Measurements from ENCODE around the gene CEP350. TPM values are rescaled to one million over a fixed set of nuclear protein-coding genes. Genes with fewer than 3 reads are reported as not detected.

CEP350 gene
- polyA plus RNA-seq, 1 of the 3 experiments (the other 2 are of a cell fraction), result 2.9 TPM

GRCh38 chr1:180033390-180033789 is 78.8 kb downstream of the CEP350 start:
- H3K9me3 ChIP-seq, result no peaks in the 10 kb centered on the region
- DNase-seq, result no peak
- WGBS (ENCODE audit: low lambda C conversion rate), result 39% methylated on average over 1 of the region's 1 CpG
- peaks cover 53 to 63% of the 10 kb centered on the region in 2 experiments for H3K36me3 ChIP-seq (replicated peaks in 1 of 2; ENCODE audit: control insufficient read depth in 1 of 2, insufficient read depth in 2 of 2, low read length in 1 of 2)
- H4K20me1 ChIP-seq (ENCODE audit: insufficient read depth), result no peaks in the 10 kb centered on the region
- no peak overlapping the region for H3K4me3 ChIP-seq (ENCODE audit: low read depth in 2 of 2, low read length in 1 of 2)
- TF ChIP-seq, protein P1, sequence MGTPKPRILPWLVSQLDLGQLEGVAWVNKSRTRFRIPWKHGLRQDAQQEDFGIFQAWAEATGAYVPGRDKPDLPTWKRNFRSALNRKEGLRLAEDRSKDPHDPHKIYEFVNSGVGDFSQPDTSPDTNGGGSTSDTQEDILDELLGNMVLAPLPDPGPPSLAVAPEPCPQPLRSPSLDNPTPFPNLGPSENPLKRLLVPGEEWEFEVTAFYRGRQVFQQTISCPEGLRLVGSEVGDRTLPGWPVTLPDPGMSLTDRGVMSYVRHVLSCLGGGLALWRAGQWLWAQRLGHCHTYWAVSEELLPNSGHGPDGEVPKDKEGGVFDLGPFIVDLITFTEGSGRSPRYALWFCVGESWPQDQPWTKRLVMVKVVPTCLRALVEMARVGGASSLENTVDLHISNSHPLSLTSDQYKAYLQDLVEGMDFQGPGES (IDR thresholded peaks at IDR 0.05; ENCODE audit: low read depth, low read length), result no peak
- no peak for TF ChIP-seq CHD2 (IDR thresholded peaks at IDR 0.05; ENCODE audit: low read length, partially characterized antibody)
- no peak for TF ChIP-seq GABPA (IDR thresholded peaks at IDR 0.05; ENCODE audit: low read depth)
- no peak for TF ChIP-seq MEF2A (IDR thresholded peaks at IDR 0.05; ENCODE audit: borderline replicate concordance, low read depth)
- TF ChIP-seq, protein P2, sequence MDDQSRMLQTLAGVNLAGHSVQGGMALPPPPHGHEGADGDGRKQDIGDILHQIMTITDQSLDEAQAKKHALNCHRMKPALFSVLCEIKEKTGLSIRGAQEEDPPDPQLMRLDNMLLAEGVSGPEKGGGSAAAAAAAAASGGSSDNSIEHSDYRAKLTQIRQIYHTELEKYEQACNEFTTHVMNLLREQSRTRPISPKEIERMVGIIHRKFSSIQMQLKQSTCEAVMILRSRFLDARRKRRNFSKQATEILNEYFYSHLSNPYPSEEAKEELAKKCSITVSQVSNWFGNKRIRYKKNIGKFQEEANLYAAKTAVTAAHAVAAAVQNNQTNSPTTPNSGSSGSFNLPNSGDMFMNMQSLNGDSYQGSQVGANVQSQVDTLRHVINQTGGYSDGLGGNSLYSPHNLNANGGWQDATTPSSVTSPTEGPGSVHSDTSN (IDR thresholded peaks at IDR 0.05), result no peak
- no peak for TF ChIP-seq NFIC (IDR thresholded peaks at IDR 0.05; ENCODE audit: borderline replicate concordance)
- TF ChIP-seq SMC3 (IDR thresholded peaks at IDR 0.05; ENCODE audit: low read depth, low read length), result no peak
- no peak for TF ChIP-seq RCOR1 (IDR thresholded peaks at IDR 0.05; ENCODE audit: low read length)
- no peak for TF ChIP-seq MXI1 (IDR thresholded peaks at IDR 0.05; ENCODE audit: low read depth, low read length)
- TF ChIP-seq POLR2AphosphoS5 (IDR thresholded peaks at IDR 0.05; ENCODE audit: low read depth, low read length), result no peak
- TF ChIP-seq RAD21 (IDR thresholded peaks at IDR 0.05; ENCODE audit: low read length), result no peak
- TF ChIP-seq SIN3A (IDR thresholded peaks at IDR 0.05; ENCODE audit: borderline replicate concordance, low read depth, low read length), result no peak
- TF ChIP-seq EP300 (IDR thresholded peaks at IDR 0.05; ENCODE audit: borderline replicate concordance in 1 of 2, low read depth in 1 of 2, low read length in 1 of 2), result no peak
- no peak for TF ChIP-seq RXRA (IDR thresholded peaks at IDR 0.05; ENCODE audit: borderline replicate concordance, low read depth)
- POLR2A ChIA-PET, result no interaction called here
- H3F3A ChIP-seq (replicated peaks; ENCODE audit: insufficient read depth), result peaks cover 4% of the 10 kb centered on the region
- 0 out of 2 replicates have a peak overlapping the region, but pooled peaks have one; percentile 14 for H3K4me2 ChIP-seq
- peak overlapping the region in 1 of 2 experiments; percentile 46; a peak in 2 of 4 replicates for H3K27ac ChIP-seq (ENCODE audit: low read depth in 2 of 2, low read length in 1 of 2)
- no peak overlapping the region for H2AFZ ChIP-seq (ENCODE audit: low read depth)
- no peak overlapping the region for H3K9ac ChIP-seq
- peaks cover 5% of the 10 kb centered on the region for H3K79me2 ChIP-seq (ENCODE audit: insufficient read depth)
- peaks cover 0 to 9% of the 10 kb centered on the region in 2 experiments; a peak in 1 of 4 replicates for H3K4me1 ChIP-seq (ENCODE audit: control insufficient read depth in 1 of 2, insufficient read depth in 2 of 2, low read depth in 1 of 2, low read length in 1 of 2)
- CTCF ChIA-PET, result interaction anchor here (2.0 kb wide), 1 partner anchor 166 kb away, joined by 5 read pairs; no protein-coding TSS in a partner anchor
- H3K9me2 ChIP-seq, result no peaks in the 10 kb centered on the region
- no peaks in the 10 kb centered on the region for H3K27me3 ChIP-seq (ENCODE audit: insufficient read depth)

DNA sequence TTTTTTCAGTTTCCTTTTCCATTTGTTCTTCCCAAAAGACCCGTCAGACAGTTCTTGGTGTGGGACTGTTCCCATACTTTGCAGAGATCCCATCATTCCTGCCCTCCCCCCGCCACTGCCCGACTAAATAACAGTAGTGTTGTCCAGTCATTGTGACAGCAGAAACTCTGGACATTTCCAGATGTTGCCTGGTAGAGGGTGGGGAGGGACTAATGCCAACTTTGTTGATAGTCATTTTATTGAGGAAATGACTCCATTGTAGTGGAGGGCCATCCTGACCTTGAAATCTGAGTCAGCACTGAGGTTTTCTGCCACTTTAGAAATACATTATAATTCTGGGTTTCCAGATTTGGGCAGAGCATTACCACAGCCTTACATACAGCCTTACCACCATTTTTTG is 85.4 kb downstream of the CEP350 start:
- CTCF ChIA-PET, result no interaction called here

More for the DNA sequence above, 85.4 kb downstream of the CEP350 start:
- Histone ChIP-seq H3K27ac (ENCODE audit: low read depth in 2 of 2, low read length in 1 of 2) (no peak overlapping the region), H4K20me1 (ENCODE audit: insufficient read depth) (no peaks in the 10 kb centered on the region), H3K9me2 (no peaks in the 10 kb centered on the region), H3F3A (replicated peaks; ENCODE audit: insufficient read depth) (no peaks in the 10 kb centered on the region), H3K36me3 (replicated peaks in 1 of 2; ENCODE audit: control insufficient read depth in 1 of 2, insufficient read depth in 2 of 2, low read length in 1 of 2) (peaks cover 54 to 60% of the 10 kb centered on the region in 2 experiments), H3K4me3 (ENCODE audit: low read depth in 2 of 2, low read length in 1 of 2) (no peak overlapping the region), H3K9me3 (no peaks in the 10 kb centered on the region), H2AFZ (ENCODE audit: low read depth) (no peak overlapping the region), H3K9ac (no peak overlapping the region), H3K4me1 (ENCODE audit: control insufficient read depth in 1 of 2, insufficient read depth in 2 of 2, low read depth in 1 of 2, low read length in 1 of 2) (no peaks in the 10 kb centered on the region), H3K27me3 (ENCODE audit: insufficient read depth) (no peaks in the 10 kb centered on the region), H3K4me2 (no peak overlapping the region; the same call in 1 of the 2 replicates), H3K79me2 (ENCODE audit: insufficient read depth) (no peaks in the 10 kb centered on the region)
- POLR2A ChIA-PET, result no interaction called here
- DNase-seq, result peak; percentile 4
- WGBS (ENCODE audit: low lambda C conversion rate), result 88% methylated on average over 3 of the region's 3 CpGs
- TF ChIP-seq TCF12 (IDR thresholded peaks at IDR 0.05) (peak; percentile 36), RAD21 (IDR thresholded peaks at IDR 0.05; ENCODE audit: low read length) (no peak), FOSL2 (IDR thresholded peaks at IDR 0.05; ENCODE audit: borderline replicate concordance, low read depth) (peak; percentile 18; the same call in 1 of the 2 replicates)

Measured in SK-N-SH (cell line).